CD4-positive, CD25-positive, alpha-beta regulatory T cell (primary cell): ENCODE results near the gene NFASC. TPM values are rescaled to one million over a fixed set of nuclear protein-coding genes. Genes with fewer than 3 reads are reported as not detected.

Experiments used
- ATAC-seq, 2 donors: fragments of 150-1000 bp; cut with Tn5 transposase; one replicate each; pipeline ENCODE4 v1.10.0; 2021; ENCODE audit warnings: low read depth in 2 of 2, moderate number of reproducible peaks in 2 of 2, moderate library complexity in 1 of 2
- DNase-seq, 3 donors: peaks; one replicate each; pipeline versions ENCODE4 v3.0.0 to v3.0.0-alpha.2; 2012 to 2022; ENCODE audit warnings: mixed read lengths in 1 of 3
- H3K27ac ChIP-seq: one replicate; pipeline ENCODE4 v1.7.0; 2013; ENCODE audit warnings: mild to moderate bottlenecking, low read length; ENCODE audit not compliant: insufficient read depth, poor library complexity, severe bottlenecking
- H3K27me3 ChIP-seq: one replicate; pipeline ENCODE4 v1.7.0; 2013; ENCODE audit warnings: low read length; ENCODE audit not compliant: control insufficient read depth, insufficient read depth
- H3K36me3 ChIP-seq: one replicate; pipeline ENCODE4 v1.7.0; 2013; ENCODE audit warnings: mild to moderate bottlenecking, low read length, moderate library complexity; ENCODE audit not compliant: control insufficient read depth, insufficient read depth
- H3K4me1 ChIP-seq: 2 replicates; pipeline ENCODE4 v1.7.0; 2013; ENCODE audit warnings: mild to moderate bottlenecking, low read length; ENCODE audit not compliant: insufficient read depth, control insufficient read depth, poor library complexity, severe bottlenecking
- H3K4me3 ChIP-seq: one replicate; pipeline ENCODE4 v1.7.0; 2013; ENCODE audit warnings: low read depth, mild to moderate bottlenecking, low read length, moderate library complexity
- H3K9me3 ChIP-seq, 2 experiments: 1 replicate in 1 of 2; 2 replicates in 1 of 2; pipeline ENCODE4 v1.7.0; 2013; ENCODE audit warnings: low read length in 2 of 2, mild to moderate bottlenecking in 1 of 2, moderate library complexity in 1 of 2; ENCODE audit not compliant: control insufficient read depth in 2 of 2
- H3K27ac Mint-ChIP-seq, 3 donors: one replicate each; pipeline ENCODE4 v1.8.0; 2020 to 2022; ENCODE audit warnings: mild to moderate bottlenecking in 3 of 3, mixed read lengths in 3 of 3, moderate library complexity in 2 of 3
- H3K27me3 Mint-ChIP-seq: one replicate; pipeline ENCODE4 v1.8.0; 2022; ENCODE audit warnings: mild to moderate bottlenecking, mixed read lengths
- H3K36me3 Mint-ChIP-seq: one replicate; pipeline ENCODE4 v1.8.0; 2020; ENCODE audit warnings: mixed read lengths
- H3K4me1 Mint-ChIP-seq, 4 donors: one replicate each; pipeline ENCODE4 v1.8.0; 2020 to 2022; ENCODE audit warnings: mixed read lengths in 4 of 4, mild to moderate bottlenecking in 1 of 4
- H3K4me3 Mint-ChIP-seq, 4 donors: one replicate each; pipeline ENCODE4 v1.8.0; 2020 to 2022; ENCODE audit warnings: mild to moderate bottlenecking in 4 of 4, mixed read lengths in 4 of 4, moderate library complexity in 3 of 4
- H3K9me3 Mint-ChIP-seq, 7 donors: one replicate each; pipeline ENCODE4 v1.8.0; 2020 to 2022; ENCODE audit warnings: mixed read lengths in 7 of 7, mild to moderate bottlenecking in 3 of 7, moderate library complexity in 2 of 7
- polyA plus RNA-seq, 4 donors: library from polyadenylated mRNA; unstranded; fragments of 300-500 nt; fragmentation: Illumina TruSeq; gene quantifications; one replicate each; pipeline ENCODE4 v1.2.3, GENCODE V29; 2021
- total RNA-seq: library from RNA; stranded (reverse); gene quantifications from one replicate; pipeline ENCODE4 v1.2.3, GENCODE V29; 2022

Gene NFASC
- total and polyA plus RNA-seq, 5 donors from 2014 or later: not detected

DNA sequence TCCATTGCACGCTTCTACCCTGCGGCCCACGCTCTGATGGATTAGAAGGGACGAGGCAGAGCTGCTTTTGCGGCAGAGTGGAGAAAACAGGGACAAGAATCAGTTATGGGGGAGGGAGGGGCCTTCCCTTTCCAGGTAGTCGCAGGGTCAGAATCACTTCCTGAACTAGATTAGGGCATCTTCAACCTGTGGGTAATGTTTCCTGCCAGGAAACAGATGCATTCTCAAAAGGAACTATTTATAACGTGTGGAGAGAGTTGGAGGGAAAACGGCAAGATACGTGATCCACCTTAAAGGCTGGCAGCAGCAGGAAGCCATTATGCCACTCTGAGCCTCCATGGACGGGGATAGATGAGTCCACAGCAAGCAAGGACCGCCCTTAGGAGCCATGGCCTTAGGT is 112.5 kb downstream of the NFASC start:
- no peak overlapping the region for H3K27ac ChIP-seq
- H3K27me3 ChIP-seq: no peaks in the 10 kb centered on the region
- H3K36me3 ChIP-seq: no peaks in the 10 kb centered on the region
- H3K36me3 Mint-ChIP-seq: no peaks in the 10 kb centered on the region
- H3K27me3 Mint-ChIP-seq: peaks cover 6% of the 10 kb centered on the region
- no peak overlapping the region for H3K4me3 Mint-ChIP-seq
- H3K4me3 ChIP-seq: no peak overlapping the region
- DNase-seq (no peak), ATAC-seq (no peak)
- H3K9me3 ChIP-seq: no peaks in the 10 kb centered on the region
- no peaks in the 10 kb centered on the region for H3K9me3 Mint-ChIP-seq
- H3K4me1 ChIP-seq: no peaks in the 10 kb centered on the region
- no peak overlapping the region for H3K27ac Mint-ChIP-seq
- H3K4me1 Mint-ChIP-seq: no peaks in the 10 kb centered on the region

DNA sequence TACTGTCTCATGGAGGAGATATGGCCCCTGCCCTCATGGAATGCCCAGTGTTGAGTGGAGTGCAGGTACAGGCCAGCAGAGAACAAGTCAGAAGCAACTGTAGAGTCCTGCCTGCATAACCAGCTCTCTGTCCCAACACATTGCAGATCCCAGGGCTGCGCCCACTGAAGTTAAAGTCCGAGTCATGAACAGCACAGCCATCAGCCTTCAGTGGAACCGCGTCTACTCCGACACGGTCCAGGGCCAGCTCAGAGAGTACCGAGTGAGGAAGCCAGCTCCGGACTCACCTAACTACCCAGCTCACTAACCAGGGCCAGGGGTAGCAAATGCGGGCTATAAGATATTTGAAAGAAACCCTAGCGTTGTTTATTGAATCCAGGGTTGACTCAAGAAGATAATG is 113.2 kb downstream of the NFASC start:
- no peaks in the 10 kb centered on the region for H3K4me1 Mint-ChIP-seq
- no peak overlapping the region for H3K27ac Mint-ChIP-seq
- Histone ChIP-seq H3K27me3 (no peaks in the 10 kb centered on the region), H3K4me1 (no peaks in the 10 kb centered on the region), H3K4me3 (no peak overlapping the region), H3K36me3 (no peaks in the 10 kb centered on the region), H3K27ac (no peak overlapping the region), H3K9me3 (no peaks in the 10 kb centered on the region)
- H3K9me3 Mint-ChIP-seq: no peaks in the 10 kb centered on the region
- H3K27me3 Mint-ChIP-seq: peaks cover 6% of the 10 kb centered on the region
- H3K36me3 Mint-ChIP-seq: no peaks in the 10 kb centered on the region
- no peak for DNase-seq
- H3K4me3 Mint-ChIP-seq: no peak overlapping the region
- no peak for ATAC-seq

DNA sequence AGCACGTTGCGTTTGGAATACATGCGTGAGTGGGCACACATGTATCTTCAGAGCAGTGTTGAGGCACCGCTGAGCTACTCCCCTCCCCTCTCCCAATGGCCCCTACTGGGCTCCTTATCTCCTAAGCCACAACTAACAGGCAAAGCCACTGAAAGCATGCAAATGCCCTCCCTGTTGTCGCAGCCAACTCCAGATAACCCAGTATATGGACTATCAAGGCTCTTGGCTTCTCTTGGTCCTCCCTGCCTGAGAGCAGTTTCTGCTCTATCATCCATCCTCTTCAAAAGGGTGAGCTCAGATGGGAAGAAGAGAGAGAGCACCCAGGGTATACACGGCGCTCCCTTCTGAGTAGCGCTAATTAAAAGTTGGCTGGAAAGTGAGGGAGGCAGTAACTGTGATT is 113.8 kb downstream of the NFASC start:
- no peaks in the 10 kb centered on the region for H3K36me3 ChIP-seq
- H3K27ac Mint-ChIP-seq: no peak overlapping the region
- no peak for DNase-seq
- no peak overlapping the region for H3K4me3 Mint-ChIP-seq
- no peak overlapping the region for H3K4me3 ChIP-seq
- H3K4me1 Mint-ChIP-seq: no peaks in the 10 kb centered on the region
- H3K9me3 ChIP-seq: no peaks in the 10 kb centered on the region
- no peak for ATAC-seq
- H3K27ac ChIP-seq: no peak overlapping the region
- no peaks in the 10 kb centered on the region for H3K9me3 Mint-ChIP-seq
- H3K36me3 Mint-ChIP-seq: no peaks in the 10 kb centered on the region
- no peaks in the 10 kb centered on the region for H3K27me3 ChIP-seq
- no peaks in the 10 kb centered on the region for H3K4me1 ChIP-seq
- H3K27me3 Mint-ChIP-seq: peaks cover 6% of the 10 kb centered on the region

DNA sequence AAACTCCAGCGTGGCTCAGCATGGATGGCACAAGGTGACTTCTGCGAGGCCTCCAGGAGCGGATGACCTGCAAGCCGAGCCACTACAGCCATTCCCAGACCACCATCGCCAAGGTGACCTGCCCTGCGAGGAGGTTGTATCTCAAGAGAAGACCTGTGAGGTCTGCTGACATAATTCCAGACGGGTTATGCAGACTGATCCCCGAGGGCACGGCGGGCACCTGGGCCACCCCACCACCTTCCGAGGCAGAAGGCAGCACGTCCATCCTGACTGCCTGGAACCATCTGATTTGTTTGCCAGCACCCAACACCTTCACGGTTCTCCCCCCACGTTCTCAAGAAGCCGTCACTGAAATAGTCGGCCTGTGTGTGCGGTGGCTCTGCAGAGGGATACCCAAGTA is 115.5 kb downstream of the NFASC start:
- H3K4me1 Mint-ChIP-seq: no peaks in the 10 kb centered on the region
- no peak for ATAC-seq

DNA sequence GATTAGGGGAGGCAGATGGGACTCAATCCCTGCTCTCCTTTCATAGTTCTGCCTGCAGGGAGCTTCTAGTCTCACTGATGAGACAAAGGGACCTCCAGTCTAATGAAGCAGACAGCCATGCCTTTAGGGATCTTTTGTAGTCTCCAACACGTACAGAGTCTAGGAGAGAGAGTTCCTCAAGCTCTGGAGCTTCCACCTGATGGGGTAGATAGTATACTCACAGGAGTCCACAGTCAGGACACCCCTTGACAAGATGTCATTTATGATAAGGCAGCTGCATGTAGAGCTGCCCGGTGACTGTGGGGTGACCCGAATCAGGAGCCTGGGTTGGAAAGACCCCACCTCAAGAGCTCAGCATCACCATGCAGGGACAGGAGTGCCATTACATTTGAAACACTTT is 117.0 kb downstream of the NFASC start:
- no peak overlapping the region for H3K4me3 Mint-ChIP-seq
- H3K9me3 ChIP-seq: no peaks in the 10 kb centered on the region
- H3K27ac ChIP-seq: no peak overlapping the region
- no peak overlapping the region for H3K4me3 ChIP-seq
- peaks cover 2% of the 10 kb centered on the region for H3K27me3 Mint-ChIP-seq
- no peaks in the 10 kb centered on the region for H3K36me3 Mint-ChIP-seq
- no peaks in the 10 kb centered on the region for H3K4me1 ChIP-seq
- H3K36me3 ChIP-seq: no peaks in the 10 kb centered on the region
- no peak overlapping the region for H3K27ac Mint-ChIP-seq
- ATAC-seq: no peak
- H3K27me3 ChIP-seq: no peaks in the 10 kb centered on the region
- DNase-seq: no peak
- no peaks in the 10 kb centered on the region for H3K9me3 Mint-ChIP-seq
- peaks cover 0 to 8% (median under 1%) of the 10 kb centered on the region in 4 donors for H3K4me1 Mint-ChIP-seq

More for the DNA sequence above, 115.5 kb downstream of the NFASC start:
- Mint-ChIP-seq H3K27me3 (peaks cover 6% of the 10 kb centered on the region), H3K27ac (no peak overlapping the region), H3K36me3 (no peaks in the 10 kb centered on the region), H3K4me3 (no peak overlapping the region), H3K9me3 (no peaks in the 10 kb centered on the region)
- no peaks in the 10 kb centered on the region for H3K4me1 ChIP-seq
- H3K4me3 ChIP-seq: no peak overlapping the region
- no peaks in the 10 kb centered on the region for H3K9me3 ChIP-seq
- DNase-seq: no peak
- no peaks in the 10 kb centered on the region for H3K27me3 ChIP-seq
- no peak overlapping the region for H3K27ac ChIP-seq
- H3K36me3 ChIP-seq: no peaks in the 10 kb centered on the region

DNA sequence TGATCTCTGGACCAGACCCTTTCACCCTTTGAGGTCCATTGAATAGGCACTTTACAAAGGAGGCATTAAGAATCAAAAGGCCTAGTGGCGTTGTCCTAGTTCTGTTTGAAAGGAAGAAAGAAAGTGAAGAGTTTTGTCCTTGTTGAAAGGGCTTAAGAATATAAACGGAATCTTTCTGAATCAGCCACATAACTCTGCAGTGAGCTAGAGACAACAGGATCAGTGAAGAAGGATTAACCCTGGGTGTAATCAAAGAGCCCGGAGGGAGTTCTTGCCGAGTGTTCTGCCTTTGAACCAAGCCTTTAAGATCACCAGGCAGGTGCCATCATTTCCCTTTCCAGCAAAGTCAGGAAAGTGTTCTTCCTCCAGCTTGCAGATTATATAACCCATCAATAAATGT is 117.5 kb downstream of the NFASC start:
- no peaks in the 10 kb centered on the region for H3K27me3 Mint-ChIP-seq
- H3K9me3 Mint-ChIP-seq: no peaks in the 10 kb centered on the region
- H3K4me1 ChIP-seq: no peaks in the 10 kb centered on the region
- H3K27ac ChIP-seq: no peak overlapping the region
- no peak for DNase-seq
- H3K27me3 ChIP-seq: no peaks in the 10 kb centered on the region
- no peak overlapping the region for H3K4me3 ChIP-seq
- no peaks in the 10 kb centered on the region for H3K36me3 Mint-ChIP-seq
- no peaks in the 10 kb centered on the region for H3K9me3 ChIP-seq
- no peaks in the 10 kb centered on the region for H3K36me3 ChIP-seq
- peaks cover 0 to 13% (median 2%) of the 10 kb centered on the region in 4 donors for H3K4me1 Mint-ChIP-seq
- ATAC-seq: no peak
- H3K4me3 Mint-ChIP-seq: no peak overlapping the region
- H3K27ac Mint-ChIP-seq: no peak overlapping the region

DNA sequence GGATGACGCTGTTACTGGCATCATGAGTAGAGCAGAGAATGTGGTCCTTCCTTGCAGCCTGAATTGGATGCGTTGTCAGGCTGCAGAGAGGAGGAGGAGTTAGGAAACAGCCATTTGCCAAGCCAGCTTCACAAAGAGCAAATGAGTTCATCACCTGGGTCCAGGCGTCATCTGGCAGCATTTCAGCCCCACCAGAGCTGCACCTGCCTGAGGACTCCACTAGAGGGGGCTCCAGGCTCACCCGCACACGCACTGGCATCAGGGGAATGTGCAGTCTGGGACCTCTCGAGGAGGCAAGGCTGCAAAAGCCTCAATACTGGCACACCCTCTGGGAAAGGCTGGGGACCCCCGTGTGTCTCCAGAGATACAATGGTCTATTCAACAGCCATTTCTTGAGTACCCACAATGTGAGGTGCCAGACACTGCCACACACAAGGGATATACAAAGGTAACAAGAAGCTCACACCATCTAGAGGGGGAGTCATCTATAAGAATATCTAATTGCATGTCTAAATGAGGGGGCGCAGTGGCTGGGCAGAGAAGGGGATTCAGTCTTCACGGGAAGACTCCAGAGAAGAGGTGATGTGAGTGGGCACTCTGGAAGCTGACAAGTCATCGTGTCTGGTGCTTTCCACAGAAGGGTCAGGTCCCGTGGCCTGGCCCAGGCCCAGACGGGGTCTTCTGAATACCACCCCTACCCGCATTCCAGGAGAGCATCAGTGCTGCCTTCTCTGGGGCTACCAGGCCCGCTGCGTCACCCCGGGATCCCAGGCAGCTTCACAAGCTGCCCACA is 118.8 kb downstream of the NFASC start:
- ATAC-seq (peak in 1 of 2 donors; percentile 66), DNase-seq (peak; percentile 13 to 46 (median 36))
- no peak overlapping the region for H3K27ac Mint-ChIP-seq
- H3K4me1 Mint-ChIP-seq: peaks cover 0 to 15% (median 2%) of the 10 kb centered on the region in 4 donors
- H3K4me3 ChIP-seq: no peak overlapping the region
- no peak overlapping the region for H3K4me3 Mint-ChIP-seq
- no peaks in the 10 kb centered on the region for H3K27me3 Mint-ChIP-seq
- no peaks in the 10 kb centered on the region for H3K9me3 ChIP-seq
- H3K9me3 Mint-ChIP-seq: peaks cover 0 to under 1% (median 0%) of the 10 kb centered on the region in 7 donors
- H3K4me1 ChIP-seq: no peaks in the 10 kb centered on the region
- no peaks in the 10 kb centered on the region for H3K36me3 Mint-ChIP-seq
- H3K27me3 ChIP-seq: no peaks in the 10 kb centered on the region
- H3K27ac ChIP-seq: no peak overlapping the region
- H3K36me3 ChIP-seq: no peaks in the 10 kb centered on the region

DNA sequence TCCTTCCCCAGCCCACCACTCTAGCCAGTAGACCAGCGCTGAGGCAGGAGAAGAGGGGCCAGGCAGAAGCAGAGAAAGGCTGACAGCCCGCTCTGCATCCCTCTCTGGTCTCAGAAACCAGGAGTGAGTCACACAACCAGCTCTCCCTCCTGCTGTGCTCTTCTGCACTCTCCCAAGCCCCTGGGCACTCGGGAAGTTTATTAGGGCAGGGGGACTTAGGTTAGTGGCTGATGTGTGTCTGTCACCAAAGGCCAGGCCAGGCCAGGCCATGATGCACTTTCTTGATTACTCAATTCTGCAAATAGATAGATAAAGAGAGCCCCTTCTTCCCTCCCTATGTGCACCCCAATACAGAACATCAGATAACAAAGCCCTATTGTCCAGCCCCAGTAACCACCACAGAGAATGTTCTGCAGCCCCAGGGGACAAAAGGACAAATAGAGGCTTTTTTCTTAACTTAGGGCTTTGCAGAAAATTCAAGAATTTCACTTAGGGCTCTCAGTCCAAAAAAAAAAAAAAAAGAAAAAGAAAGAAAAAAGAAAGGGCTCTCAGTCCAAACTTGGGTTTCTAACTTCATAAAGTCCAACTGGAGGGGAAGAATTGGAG is 119.5 kb downstream of the NFASC start:
- H3K4me1 Mint-ChIP-seq: peaks cover 0 to 16% (median 2%) of the 10 kb centered on the region in 4 donors
- no peaks in the 10 kb centered on the region for H3K9me3 ChIP-seq
- no peak overlapping the region for H3K27ac ChIP-seq
- no peaks in the 10 kb centered on the region for H3K27me3 Mint-ChIP-seq
- H3K36me3 Mint-ChIP-seq: no peaks in the 10 kb centered on the region
- DNase-seq (no peak), ATAC-seq (no peak)
- no peak overlapping the region for H3K27ac Mint-ChIP-seq
- no peaks in the 10 kb centered on the region for H3K36me3 ChIP-seq
- H3K4me3 ChIP-seq: no peak overlapping the region
- no peaks in the 10 kb centered on the region for H3K27me3 ChIP-seq
- no peak overlapping the region for H3K4me3 Mint-ChIP-seq
- no peaks in the 10 kb centered on the region for H3K4me1 ChIP-seq
- H3K9me3 Mint-ChIP-seq: peaks cover 0 to 4% (median 0%) of the 10 kb centered on the region in 7 donors
